Stimulated activated CD4-positive, alpha-beta T cell treated with anti-CD3 and anti-CD28 coated beads, TNF-alpha, amount 100 ng/mL, for 48 hours (primary cell): ENCODE results near the gene OPHN1.
"Not testable (repeated sequence)": the region's sequence is repeated elsewhere in the genome, so short reads cannot be mapped to it uniquely, and the experiment has no call there.

Source experiments
- DNase-seq, 3 donors: peaks; one replicate each; pipeline ENCODE4 v3.0.0-alpha.2; 2020; ENCODE audit warnings: low read depth in 3 of 3

The OPHN1 gene

GRCh38 chrX:68070119-68070518 lies 363.2 kb downstream of the OPHN1 start:
- DNase-seq, result not testable (repeated sequence)

GRCh38 chrX:68061206-68061535 lies 372.1 kb downstream of the OPHN1 start:
- no peak for DNase-seq

DNA sequence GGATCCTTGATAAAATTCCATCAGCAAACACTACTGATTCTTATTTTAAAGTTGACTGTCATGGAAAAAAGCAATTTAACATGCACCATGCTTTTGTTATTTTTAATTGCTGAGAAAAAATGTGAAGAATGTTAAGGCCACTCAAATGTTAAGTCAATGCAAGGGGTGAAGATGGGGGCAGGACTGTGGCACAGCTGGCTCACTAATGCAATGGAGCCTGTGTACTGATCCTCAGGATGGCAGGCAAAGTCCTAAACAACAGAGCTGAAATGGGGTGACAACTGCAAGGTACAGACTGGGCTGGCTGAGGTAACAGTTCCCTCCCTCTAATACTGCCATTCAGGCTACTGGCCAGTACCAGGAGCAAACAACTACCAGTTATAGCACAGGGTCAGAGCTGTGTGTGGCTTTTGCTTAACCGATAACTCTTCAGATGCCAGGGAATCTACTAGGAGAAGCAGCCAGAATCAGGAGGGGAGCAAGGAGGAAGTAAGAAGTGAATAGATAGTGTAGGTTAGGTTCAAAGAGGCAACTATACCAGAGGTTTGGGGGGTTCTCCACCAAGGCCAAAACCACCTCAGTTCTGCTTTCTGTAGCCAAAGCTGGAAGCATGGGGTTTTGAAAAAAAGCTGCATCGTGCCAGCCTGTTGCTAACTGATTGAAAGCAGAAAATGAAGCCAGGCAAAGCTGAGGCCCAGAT lies 372.6 kb downstream of the OPHN1 start:
- DNase-seq, result no peak

DNA sequence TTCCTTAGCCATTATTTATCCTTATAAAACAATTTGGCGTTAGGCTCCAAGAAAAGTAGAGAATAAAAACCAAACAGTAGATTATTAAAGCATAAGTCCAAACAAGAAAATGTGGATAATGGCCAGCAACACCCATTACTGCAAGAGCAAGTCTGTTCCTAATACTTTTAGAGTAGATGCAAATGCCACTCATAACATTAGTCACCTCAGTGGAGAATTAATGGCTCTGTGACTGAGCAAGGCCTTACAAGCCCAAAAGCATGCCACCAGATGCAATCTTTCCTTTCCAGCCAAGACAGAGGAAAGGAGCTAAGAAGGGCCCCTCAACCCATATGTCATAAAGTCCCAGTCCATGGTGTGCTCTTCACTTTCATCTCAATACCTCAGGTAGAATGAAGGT lies 373.8 kb downstream of the OPHN1 start:
- no peak for DNase-seq

DNA sequence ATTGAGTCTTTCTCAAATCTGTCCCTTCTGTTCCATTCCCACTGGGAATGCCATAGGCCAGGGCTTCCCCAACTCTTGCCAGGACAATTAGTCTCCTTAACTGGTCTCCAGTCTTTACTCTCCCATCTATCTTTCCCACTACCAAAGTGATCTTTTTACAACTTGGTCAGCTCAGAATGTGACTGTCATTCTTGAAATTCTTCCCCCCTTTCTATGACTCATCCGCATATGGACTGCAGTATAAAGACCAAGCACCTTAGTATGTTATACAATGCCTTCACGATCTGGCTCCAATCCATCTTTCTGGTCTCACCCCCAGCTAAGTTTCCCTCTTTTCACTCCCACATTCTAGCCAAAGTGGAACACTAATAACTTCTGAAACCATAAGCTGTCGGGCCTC lies 383.8 kb downstream of the OPHN1 start:
- DNase-seq, result no peak

- DNase-seq, result no peak
These were observed 384.5 kb downstream of the OPHN1 start for GRCh38 chrX:68048774-68049173.

DNA sequence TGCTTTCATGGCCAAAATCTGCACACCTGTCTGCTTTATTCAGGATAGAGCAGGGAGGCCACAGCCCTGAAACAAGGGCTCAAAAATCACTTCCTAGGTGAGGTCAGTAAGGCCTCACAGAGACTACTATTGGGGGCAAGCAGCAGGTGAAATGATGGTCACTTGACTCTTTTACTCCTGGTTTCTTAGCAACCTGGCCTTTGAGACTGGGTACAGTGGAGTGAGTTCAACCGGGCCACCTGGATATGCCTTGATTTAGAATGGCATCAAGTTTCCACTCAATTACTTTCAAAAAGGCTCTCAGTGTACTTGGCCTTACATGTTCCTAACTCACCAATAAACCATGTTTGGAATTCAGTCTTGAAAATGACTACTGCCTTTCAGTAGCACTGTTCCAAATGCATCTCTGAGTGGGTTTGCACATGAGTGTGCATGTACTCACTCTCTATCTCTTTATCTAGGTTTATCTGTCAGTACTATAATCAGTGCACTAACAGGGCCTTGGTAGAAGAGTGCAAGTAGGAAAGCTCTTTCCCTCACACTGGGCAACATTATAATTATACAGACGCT lies 388.2 kb downstream of the OPHN1 start:
- no peak for DNase-seq

GRCh38 chrX:68043713-68044438 lies 389.4 kb downstream of the OPHN1 start:
- no peak for DNase-seq

- DNase-seq, result no peak
These were observed 392.2 kb downstream of the OPHN1 start for GRCh38 chrX:68041110-68041509.

DNA sequence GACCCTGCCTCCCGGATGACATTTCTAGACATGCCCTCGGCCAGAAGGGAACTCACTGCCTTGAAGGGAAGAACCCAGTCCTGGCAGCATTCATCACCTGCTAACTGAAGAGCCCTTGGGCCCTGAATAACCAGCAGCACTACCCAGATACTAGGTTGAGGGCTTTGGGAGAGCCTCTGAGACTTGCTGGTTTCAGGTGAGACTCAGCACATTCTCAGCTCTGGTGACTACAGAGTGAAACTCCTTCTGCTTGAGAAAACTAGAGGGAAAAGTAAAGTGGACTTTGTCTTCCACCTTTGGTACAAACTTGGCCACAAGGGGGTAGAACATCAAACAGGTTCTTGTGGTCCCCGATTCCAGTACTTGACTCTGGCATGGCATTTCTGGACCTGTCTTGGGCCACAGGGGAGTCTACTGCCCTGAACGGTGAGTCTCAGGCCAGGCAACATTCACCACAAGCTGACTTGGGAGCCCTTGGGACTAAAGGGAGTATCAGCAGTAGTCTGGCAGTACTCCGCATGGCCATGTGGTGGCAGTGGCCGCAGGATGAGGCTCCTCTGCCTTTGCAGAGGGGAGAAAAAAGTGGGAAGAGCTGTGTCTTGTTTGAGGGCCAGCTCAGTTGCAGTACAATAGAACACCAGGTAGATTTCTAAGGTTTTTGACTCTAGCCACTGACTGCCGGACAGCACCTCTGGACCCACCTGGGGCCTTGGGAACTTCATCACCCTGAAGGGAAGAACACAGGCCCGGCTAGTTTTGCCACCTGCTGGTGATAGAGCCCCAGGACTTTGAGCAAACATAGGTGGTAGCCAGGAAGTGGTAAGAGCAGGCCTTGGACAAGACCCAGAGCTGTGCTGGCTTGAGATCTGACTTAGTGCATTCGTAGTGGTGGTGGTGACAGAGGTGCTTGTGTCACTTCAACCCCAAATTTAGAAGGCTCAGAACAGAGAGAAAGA lies 414.8 kb downstream of the OPHN1 start:
- no peak for DNase-seq

DNA sequence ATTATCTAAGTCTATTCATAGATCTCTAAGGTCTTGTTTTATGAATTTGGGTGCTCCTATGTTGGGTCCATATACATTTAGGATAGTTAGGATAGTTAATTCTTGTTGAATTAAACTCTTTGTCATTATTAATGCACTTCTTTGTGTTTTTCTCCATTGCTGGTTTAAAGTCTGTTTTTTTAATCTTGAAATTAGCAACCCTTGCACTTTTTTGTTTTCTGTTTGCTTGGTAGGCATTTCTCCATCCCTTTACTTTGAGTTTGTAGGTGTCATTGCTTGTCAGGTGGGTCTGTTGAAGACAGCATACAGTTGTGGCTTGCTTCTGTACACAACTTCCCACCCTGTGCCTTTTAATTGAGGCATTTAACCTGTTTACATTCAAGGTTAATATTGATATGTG lies 434.8 kb downstream of the OPHN1 start:
- no peak for DNase-seq
